ENCODE data around the gene AP1S3. TPM values are rescaled to one million over a fixed set of nuclear protein-coding genes. Genes with fewer than 3 reads are reported as not detected.
"Not testable (repeated sequence)": the region's sequence is repeated elsewhere in the genome, so short reads cannot be mapped to it uniquely, and the experiment has no call there.

The AP1S3 gene
- total RNA-seq, 1 donor from 2014 or later = 5.1 TPM

- Mint-ChIP-seq H3K36me3 (peaks cover 39% of the 10 kb centered on the region), H3K4me1 (no peaks in the 10 kb centered on the region), H3K27me3 (ENCODE audit: insufficient read depth, low read depth) (no peaks in the 10 kb centered on the region), H3K9me3 (no peaks in the 10 kb centered on the region), H3K27ac (no peak overlapping the region), H3K4me3 (no peak overlapping the region)
- H3K79me2 ChIP-seq (ENCODE audit: low read depth) = no peaks in the 10 kb centered on the region
- H3K9ac ChIP-seq = no peak overlapping the region
- H2AFZ ChIP-seq (replicated peaks) = no peak overlapping the region
- H3F3A ChIP-seq (ENCODE audit: low read depth) = no peaks in the 10 kb centered on the region
- H3K27ac ChIP-seq = no peak overlapping the region
- no peaks in the 10 kb centered on the region for H3K9me3 ChIP-seq (ENCODE audit: low read depth)
- H4K20me1 ChIP-seq (ENCODE audit: low read depth) = no peaks in the 10 kb centered on the region
- no peaks in the 10 kb centered on the region for H3K27me3 ChIP-seq
- no peaks in the 10 kb centered on the region for H3K4me1 ChIP-seq
- TF ChIP-seq EZH2 (IDR thresholded peaks at IDR 0.05) = no peak
- no peak for TF ChIP-seq EZH2phosphoT487 (IDR thresholded peaks at IDR 0.05)
- no peak for TF ChIP-seq CTCF (IDR thresholded peaks at IDR 0.05)
- no peak overlapping the region for H3K4me2 ChIP-seq
- no peak for DNase-seq (ENCODE audit: low spot score)
- H3K36me3 ChIP-seq = peaks cover 12% of the 10 kb centered on the region
- no peak overlapping the region for H3K4me3 ChIP-seq
Measured at GRCh38 chr2:223877721-223878410, 40.5 kb upstream of the AP1S3 start.

DNA sequence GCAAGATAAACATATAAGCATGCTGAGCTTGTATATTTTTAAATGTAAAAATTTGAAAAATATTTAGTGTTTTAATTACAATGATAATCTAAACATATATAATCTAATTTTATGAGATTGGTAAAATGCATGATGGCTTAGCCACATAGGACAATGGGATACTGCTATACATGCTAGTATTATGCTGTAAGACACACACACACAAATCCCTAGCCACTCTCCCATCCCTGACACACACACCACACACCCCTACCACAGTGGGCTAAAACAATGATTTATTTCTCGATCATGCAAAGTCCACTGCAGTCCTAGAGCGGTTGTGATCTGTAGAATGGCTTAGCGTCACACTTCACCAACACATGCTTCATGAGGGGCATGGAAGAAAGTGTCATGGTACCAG, 36.3 kb upstream of the AP1S3 start:
- no peak for TF ChIP-seq EZH2 (IDR thresholded peaks at IDR 0.05)
- TF ChIP-seq CTCF (IDR thresholded peaks at IDR 0.05) = no peak
- no peak for TF ChIP-seq EZH2phosphoT487 (IDR thresholded peaks at IDR 0.05)
- Histone ChIP-seq H3K79me2 (ENCODE audit: low read depth) (no peaks in the 10 kb centered on the region), H3F3A (ENCODE audit: low read depth) (no peaks in the 10 kb centered on the region), H3K4me1 (no peaks in the 10 kb centered on the region), H4K20me1 (ENCODE audit: low read depth) (no peaks in the 10 kb centered on the region), H3K4me2 (no peak overlapping the region), H3K27ac (no peak overlapping the region), H3K9me3 (ENCODE audit: low read depth) (no peaks in the 10 kb centered on the region), H3K9ac (no peak overlapping the region), H3K27me3 (no peaks in the 10 kb centered on the region), H2AFZ (replicated peaks) (no peak overlapping the region), H3K4me3 (no peak overlapping the region), H3K36me3 (peaks cover 12% of the 10 kb centered on the region)
- Mint-ChIP-seq H3K36me3 (peaks cover 38% of the 10 kb centered on the region), H3K4me1 (no peaks in the 10 kb centered on the region), H3K4me3 (no peak overlapping the region), H3K27ac (no peak overlapping the region), H3K27me3 (ENCODE audit: insufficient read depth, low read depth) (no peaks in the 10 kb centered on the region), H3K9me3 (no peaks in the 10 kb centered on the region)
- DNase-seq (ENCODE audit: low spot score) = no peak

- H2AFZ ChIP-seq (replicated peaks); H3K4me1 ChIP-seq; H3K9me3 Mint-ChIP-seq; H3K27me3 Mint-ChIP-seq (ENCODE audit: insufficient read depth, low read depth); H3K4me2 ChIP-seq; H3K4me3 ChIP-seq; H3K4me1 Mint-ChIP-seq; H3K79me2 ChIP-seq (ENCODE audit: low read depth); H3K27me3 ChIP-seq; H3F3A ChIP-seq (ENCODE audit: low read depth); H3K27ac ChIP-seq; DNase-seq (ENCODE audit: low spot score); H3K9ac ChIP-seq; H3K27ac Mint-ChIP-seq; H3K9me3 ChIP-seq (ENCODE audit: low read depth); H3K4me3 Mint-ChIP-seq; H4K20me1 ChIP-seq (ENCODE audit: low read depth): not testable (repeated sequence)
- H3K36me3 ChIP-seq = peaks cover 12% of the 10 kb centered on the region
- peaks cover 30% of the 10 kb centered on the region for H3K36me3 Mint-ChIP-seq
Measured at GRCh38 chr2:223872772-223873171, 35.4 kb upstream of the AP1S3 start.

DNA sequence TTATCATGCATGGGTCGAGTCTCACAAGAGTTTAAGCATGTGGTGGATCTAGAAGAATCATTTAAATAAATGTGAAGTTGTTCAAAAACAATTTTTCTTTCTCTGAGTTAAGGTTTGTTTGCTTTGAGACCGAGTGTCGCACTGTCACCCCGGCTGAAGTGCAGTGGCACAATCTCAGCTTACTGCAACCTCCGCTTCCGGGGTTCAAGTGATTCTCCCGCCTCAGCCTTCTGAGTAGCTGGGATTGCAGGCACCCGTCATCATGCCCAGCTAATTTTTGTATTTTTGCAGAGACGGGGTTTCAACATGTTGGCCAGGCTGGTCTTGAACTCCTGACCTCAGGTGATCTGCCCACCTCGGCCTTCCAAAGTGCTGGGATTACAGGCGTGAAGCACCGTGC, 34.3 kb upstream of the AP1S3 start:
- H4K20me1 ChIP-seq (ENCODE audit: low read depth); H3K9me3 Mint-ChIP-seq; H3K36me3 ChIP-seq; H3K4me1 Mint-ChIP-seq; H3K27me3 Mint-ChIP-seq (ENCODE audit: insufficient read depth, low read depth); H3K4me3 Mint-ChIP-seq; H3K27ac ChIP-seq; H2AFZ ChIP-seq (replicated peaks); H3K9ac ChIP-seq; H3K9me3 ChIP-seq (ENCODE audit: low read depth); DNase-seq (ENCODE audit: low spot score); H3K4me1 ChIP-seq; H3K4me2 ChIP-seq; H3K79me2 ChIP-seq (ENCODE audit: low read depth); H3K4me3 ChIP-seq; H3K27ac Mint-ChIP-seq; H3K27me3 ChIP-seq; H3F3A ChIP-seq (ENCODE audit: low read depth): not testable (repeated sequence)
- peaks cover 24% of the 10 kb centered on the region for H3K36me3 Mint-ChIP-seq
